CD1c-positive myeloid dendritic cell (primary cell): ENCODE data around the gene MINDY4.

Experiments used
- DNase-seq: peaks from one replicate; pipeline ENCODE4 v3.0.0-alpha.2; 2016; ENCODE audit errors: extremely low spot score

The MINDY4 gene

DNA sequence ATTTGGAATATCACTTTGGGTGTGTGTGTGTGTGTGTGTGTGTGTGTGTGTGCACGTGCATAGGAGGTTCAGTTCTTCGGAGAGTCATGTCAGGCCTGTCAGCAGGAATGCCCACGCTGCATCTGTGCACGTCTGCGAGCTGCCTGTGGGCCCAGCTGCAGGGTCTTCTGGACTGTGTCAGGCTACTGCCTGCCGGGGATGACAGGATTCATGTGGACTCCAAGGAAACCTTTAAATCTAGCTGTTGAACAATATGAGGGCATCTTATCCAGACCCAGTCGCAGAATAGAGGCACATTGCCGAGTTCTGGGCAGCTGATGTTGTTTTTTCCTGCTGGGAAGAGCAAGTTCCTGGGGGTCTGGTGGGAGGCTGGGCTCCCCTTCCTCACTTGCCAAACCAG, 159.4 kb downstream of the MINDY4 start:
- no peak for DNase-seq

DNA sequence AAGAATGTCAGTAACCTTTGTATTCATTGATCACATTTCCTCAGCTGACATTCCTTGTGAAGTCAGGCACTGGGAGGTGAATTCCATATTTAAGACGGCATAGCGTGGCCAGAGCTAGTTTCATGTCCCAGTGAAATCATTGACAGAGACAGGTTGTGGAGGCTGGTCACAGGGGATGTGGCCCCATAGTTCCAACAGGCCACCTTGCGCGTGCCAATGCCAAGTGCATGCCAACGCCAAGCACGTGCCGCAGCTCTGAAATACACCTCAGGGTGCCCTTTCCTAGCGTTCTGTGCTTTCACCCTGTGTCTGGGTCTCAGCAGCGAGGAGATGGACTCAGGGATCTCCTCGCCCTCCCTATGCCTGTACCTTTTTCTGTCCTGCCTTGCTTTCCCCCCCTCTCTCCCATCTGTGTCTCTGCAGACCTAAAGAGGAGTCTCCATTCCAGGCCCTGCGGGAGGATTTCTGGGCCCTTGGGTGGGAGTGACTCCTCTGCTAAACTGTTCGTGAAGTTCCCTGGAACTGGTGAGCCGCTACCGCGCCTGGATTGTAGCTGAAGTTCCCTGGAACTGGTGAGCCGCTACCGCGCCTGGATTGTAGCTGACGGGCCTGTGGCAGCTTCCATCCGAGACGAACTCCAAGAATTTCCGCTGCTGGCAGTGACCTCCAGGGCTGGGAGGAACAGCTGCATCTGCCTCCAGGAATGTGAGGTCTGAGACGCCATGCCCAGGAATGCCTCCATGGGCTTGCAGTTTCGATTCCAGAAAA, 160.1 kb downstream of the MINDY4 start:
- DNase-seq, result no peak

DNA sequence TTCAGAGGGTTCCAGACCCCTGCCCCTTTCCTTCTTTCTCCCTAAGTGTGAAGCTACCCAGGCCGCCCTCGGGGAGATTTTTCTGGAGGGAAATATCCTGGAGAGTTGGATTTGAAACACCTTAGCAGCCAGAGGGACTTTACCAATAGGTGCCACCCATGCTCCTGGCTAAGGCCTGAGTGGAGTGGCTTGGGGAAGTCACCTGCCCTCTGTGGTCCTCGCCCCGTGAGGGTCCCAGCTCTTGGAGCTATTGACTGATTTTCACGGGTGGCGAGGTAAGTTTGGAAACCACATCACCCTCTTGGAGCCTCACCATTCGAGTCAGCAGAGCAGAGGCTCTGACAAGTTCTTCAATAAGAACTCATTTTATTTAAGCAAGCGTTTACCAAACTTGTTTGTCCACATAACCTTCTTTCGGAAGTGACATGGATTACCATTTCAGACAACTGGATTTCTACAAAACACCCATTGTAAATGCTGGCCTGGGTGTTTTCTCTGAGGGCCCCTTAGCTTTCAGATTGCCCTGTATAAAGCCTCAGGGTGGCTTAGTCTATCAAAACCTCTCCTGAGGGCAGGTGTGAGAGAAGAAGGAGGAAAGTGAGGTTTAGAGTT, 160.8 kb downstream of the MINDY4 start:
- no peak for DNase-seq

- no peak for DNase-seq
These were observed 161.3 kb downstream of the MINDY4 start for GRCh38 chr7:30932562-30932961.

- no peak for DNase-seq
These were observed 162.1 kb downstream of the MINDY4 start for GRCh38 chr7:30933124-30933974.

GRCh38 chr7:30934225-30934624, 163.0 kb downstream of the MINDY4 start:
- DNase-seq, result no peak

GRCh38 chr7:30934732-30935568, 163.7 kb downstream of the MINDY4 start:
- DNase-seq, result no peak

DNA sequence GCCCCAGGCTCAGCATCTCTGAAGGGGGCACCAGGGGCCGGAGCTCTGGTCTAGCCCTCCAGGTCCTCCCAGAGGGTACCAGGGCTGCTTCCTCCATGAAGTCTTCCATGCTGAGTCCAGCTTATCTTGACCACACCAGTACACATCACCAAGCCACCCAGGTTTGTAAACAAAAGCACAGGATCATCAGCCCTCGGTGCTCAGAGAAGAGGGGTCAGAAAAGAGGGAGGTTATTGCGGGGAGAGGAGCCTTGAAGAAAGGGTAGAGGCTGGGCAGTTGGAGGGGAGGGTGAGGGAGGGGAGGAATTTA, 164.3 kb downstream of the MINDY4 start:
- DNase-seq, result no peak

DNA sequence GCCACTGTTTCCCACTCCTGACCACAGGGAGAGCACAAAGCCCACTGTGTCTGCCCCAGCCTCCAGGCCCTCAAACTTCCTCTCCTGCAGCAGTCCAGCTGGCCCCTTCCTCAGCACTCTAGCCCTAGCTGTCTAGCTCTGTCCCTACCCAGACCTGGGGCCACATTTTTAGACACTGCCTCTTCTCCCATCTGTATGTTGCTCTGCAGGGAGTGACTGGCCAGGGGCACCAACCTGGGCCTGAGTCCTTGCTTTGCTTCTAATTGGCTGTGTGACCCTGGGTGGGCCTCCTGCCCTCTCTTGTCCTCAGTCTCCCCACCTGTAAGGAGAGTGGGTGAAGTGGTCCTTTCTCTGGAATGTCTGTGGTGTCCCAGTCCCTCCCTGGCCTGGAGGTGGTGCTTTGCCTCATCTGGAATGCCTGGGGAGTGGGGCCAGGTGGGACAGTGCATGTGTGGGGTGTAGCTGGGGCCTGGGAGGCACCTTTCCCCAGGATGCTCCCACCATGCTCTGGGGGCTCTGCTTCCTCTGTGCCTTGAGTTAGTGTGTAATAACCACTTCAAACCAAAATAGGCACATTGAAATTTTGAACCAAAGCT, 165.5 kb downstream of the MINDY4 start:
- DNase-seq, result no peak

GRCh38 chr7:30937416-30937815, 166.2 kb downstream of the MINDY4 start:
- no peak for DNase-seq

GRCh38 chr7:30938435-30939316, 167.5 kb downstream of the MINDY4 start:
- peak; percentile 56 for DNase-seq

DNA sequence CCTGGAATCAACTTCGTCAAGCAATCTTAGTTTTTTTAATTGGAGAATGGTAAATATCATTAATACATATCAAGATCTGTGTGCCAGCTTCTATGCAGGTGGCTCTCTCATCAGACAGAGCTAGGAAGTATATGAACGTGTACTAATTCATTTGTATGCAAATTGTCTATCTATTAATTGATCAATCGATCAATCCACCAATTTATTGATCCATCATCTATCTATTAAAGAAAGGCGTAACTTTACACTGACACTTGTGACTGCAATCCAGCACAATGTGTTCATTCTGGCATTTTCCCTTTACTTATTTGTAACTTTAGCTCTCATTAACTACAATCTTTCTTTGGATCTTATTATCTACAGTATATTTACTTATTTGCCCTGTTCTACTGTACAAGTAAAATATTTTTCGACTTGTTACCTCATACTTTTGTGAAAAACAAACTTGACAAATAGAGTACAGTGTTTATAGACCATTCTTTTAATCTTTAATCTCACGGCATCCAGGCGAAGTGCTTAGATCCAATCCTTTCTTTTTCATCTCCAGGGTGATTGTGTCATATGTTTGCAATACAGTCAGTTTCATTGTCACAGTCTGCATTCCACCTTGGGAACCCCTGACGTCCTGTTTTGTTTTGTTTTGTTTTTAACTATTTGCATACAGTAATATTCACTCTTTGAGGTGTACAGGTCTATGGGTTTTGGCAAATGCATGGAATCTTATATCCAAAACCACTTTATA, 170.5 kb downstream of the MINDY4 start:
- DNase-seq, result no peak
